A204.1 (cell line): ENCODE measurements around the gene PTPN13.

Experiments
- FAIRE-seq: peaks from 2 replicates; lab custom pipeline; 2012; peaks lifted over from hg19 to GRCh38; lab: Jason Lieb, UNC

The PTPN13 gene, protein sequence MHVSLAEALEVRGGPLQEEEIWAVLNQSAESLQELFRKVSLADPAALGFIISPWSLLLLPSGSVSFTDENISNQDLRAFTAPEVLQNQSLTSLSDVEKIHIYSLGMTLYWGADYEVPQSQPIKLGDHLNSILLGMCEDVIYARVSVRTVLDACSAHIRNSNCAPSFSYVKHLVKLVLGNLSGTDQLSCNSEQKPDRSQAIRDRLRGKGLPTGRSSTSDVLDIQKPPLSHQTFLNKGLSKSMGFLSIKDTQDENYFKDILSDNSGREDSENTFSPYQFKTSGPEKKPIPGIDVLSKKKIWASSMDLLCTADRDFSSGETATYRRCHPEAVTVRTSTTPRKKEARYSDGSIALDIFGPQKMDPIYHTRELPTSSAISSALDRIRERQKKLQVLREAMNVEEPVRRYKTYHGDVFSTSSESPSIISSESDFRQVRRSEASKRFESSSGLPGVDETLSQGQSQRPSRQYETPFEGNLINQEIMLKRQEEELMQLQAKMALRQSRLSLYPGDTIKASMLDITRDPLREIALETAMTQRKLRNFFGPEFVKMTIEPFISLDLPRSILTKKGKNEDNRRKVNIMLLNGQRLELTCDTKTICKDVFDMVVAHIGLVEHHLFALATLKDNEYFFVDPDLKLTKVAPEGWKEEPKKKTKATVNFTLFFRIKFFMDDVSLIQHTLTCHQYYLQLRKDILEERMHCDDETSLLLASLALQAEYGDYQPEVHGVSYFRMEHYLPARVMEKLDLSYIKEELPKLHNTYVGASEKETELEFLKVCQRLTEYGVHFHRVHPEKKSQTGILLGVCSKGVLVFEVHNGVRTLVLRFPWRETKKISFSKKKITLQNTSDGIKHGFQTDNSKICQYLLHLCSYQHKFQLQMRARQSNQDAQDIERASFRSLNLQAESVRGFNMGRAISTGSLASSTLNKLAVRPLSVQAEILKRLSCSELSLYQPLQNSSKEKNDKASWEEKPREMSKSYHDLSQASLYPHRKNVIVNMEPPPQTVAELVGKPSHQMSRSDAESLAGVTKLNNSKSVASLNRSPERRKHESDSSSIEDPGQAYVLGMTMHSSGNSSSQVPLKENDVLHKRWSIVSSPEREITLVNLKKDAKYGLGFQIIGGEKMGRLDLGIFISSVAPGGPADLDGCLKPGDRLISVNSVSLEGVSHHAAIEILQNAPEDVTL (N-terminal part only)

DNA sequence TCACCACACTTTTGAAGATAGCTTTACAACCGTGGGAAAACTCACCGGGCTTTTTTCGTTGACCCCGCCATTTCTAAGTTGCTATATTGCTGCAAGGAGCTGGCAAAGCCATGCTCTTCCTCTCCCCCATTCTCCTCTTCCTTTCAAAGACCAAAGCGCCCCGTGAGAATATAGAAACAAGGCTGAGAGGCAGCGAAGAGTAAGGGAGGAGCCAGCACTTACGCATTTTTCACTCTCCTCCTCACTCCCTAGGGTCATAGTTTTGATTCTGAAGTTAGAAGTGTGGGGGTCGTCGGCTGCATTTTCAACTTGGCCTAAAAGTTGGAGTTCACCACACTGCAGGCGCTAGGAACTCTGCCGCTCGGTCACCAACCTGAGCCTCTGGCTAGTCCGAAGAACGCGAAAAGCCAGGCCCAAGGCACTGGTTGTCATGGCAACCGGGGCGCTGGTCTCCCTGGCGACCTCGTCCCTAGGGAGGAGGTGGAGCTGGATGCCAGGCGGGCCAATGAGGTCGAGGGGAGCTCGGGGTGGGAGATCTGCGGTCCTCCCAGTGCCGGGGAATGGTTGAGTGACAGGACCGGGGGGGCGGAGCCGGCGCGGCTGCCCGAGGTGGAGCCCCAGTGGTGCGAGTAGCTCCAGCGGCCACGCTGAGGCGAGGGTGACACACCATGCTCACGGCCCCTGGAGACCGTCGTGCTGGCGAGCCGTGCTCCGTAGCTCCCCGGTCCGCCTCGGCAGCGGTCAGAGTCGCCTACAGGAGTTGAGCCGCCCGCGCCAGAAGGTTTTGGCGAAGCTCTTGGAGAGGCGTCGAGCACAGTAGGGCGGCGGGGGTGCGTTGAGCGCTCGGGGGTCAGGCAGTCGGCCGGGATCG is at the start of gene PTPN13:
Gene PTPN13, plus strand, starts transcription at position 628 of the 871 bp plus-strand sequence. CDS start 40,942 bp downstream, outside the sequence.
- peak; percentile 47 for FAIRE-seq

DNA sequence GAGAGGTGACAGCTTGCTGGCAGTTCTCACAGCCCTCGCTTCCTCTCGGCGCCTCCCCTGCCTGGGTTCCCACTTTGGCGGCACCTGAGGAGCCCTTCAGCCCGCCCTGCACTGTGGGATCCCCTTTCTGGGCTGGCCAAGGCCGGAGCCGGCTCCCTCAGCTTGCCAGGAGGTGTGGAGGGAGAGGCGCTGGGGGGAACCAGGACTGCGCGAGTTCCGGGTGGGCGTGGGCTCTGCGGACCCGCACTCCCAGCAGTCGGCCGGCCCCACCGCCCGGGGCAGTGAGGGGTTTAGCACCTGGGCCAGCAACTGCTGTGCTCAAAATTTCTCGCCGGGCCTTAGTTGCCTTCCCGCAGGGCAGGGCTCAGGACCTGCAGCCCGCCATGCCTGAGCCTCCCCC is 47.0 kb upstream of the PTPN13 start:
- FAIRE-seq = no peak

DNA sequence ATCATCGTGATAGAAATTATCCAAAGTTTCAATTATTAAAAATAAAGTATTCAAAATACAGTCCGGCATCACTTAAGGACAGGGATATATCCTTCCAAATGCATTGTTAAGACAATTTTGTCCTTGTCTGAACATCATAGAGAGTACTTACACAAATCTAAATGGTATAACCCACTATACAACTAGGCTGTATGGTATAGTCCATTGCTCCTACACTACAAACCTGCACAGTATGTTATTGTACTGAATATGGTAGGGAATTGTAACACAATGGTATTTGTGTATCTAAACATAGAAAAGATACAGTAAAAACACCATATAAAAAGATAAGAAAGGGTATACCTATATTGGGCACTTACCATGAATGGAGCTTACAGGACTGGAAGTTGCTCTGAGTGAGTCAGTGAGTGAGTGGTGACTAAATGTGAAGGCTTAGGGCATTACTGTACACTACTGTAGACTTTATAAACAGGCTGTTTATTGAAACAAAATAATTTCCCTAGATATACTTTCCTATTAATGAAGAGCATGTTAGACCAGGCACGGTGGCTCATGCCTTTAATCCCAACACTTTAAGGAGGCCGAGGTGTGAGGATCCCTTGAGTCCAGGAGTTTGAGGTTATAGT is 44.8 kb upstream of the PTPN13 start:
- FAIRE-seq = no peak

DNA sequence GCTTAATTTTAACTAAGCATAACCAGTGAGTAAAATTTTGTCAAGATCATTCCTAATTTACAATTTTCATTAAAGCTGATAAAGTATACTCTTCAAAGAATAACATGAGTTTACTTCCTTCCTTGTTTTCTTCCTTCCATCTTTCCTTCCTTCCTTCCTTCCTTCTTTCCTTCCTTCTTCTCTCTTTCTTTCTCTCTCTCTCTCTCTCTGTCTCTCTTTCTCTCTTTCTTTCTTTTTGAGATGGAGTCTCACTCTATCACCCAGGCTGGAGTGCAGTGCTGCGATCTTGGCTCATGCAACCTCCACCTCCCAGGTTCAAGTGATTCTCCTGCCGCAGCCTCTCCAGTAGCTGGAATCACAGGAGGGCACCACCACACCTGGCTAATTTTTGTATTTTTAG is 42.7 kb upstream of the PTPN13 start:
- FAIRE-seq = no peak

DNA sequence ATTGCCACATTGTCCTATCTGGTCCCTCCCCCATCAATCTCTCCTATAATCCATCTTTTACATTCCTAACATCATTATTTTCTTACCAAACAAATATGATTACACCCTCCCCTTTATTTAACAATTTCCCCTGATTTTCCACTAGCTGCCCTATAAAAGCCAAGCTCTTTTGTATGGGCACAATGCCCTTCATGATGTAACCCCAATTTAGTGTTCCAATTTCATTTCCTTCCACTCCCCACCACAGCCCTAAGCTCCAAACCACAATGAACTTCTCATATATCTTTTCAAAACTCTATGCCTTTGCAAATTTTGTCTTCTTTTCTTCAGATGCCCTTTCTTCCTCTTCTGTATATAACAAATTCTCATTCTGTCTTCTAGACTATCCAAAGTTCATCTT is 39.5 kb upstream of the PTPN13 start:
- FAIRE-seq = no peak

DNA sequence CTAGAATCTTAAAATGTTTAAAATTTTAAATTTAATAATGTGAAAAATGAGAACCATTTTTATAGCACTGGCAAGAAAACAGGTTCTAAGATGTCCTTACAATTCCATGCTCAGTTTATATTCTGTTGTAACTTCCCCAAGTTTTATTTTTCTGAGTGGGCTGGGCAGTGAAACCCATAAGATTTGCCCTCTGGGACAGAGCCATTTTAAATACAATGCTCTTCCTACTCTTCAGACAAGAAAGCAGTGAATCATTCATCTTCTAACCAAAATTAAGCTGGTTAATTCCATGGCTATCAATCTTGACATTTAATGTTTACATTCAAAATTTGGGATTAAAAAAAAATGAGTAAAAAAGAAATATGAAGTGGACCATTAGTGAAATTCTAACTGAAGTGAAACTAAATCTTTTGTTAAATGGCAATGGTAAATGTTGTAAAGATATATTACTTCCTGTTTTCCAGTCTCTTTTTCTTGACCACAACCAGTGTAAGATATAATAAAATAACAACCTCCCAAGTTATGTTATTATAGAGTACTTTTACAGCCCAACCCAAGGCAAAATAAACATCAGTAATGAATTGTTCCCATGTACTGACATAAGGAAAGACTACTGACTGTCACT is 37.2 kb upstream of the PTPN13 start:
- no peak for FAIRE-seq

DNA sequence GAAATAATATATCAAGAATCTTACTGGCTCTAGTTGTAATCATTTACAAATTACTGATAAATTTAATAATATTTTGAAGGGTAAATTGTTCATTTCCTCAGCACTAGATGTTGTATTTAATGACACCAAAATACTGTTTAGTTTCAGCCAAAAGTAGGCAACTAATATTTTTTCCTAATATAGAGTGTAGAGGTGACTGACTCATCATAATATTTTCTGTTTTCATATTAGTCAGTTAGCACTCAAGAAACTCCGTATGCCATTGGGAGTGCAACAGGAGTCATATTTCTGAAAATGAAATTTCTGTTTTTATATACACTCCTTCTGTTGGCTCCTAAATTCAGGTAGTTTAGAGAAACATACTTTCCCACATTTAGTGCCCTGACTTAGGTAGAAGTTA is 36.6 kb upstream of the PTPN13 start:
- no peak for FAIRE-seq

DNA sequence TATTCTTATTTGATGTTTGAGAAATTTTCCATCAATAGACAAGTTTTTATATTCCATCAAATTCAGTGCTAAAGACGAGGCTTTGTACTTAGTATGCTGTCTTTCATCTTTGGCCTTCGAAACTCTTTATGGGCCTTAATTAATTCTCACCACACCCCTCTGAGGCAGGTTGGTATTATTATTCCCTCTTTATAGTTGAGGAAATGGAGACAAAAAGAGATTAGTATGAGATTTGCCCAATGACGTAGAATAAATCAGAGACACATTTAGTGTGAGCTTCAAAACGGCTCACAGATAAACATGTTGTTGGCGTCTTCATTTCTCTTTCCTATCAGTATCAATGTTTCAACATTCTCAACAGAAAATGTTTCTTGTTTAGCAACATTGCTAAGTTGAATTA is 35.9 kb upstream of the PTPN13 start:
- FAIRE-seq = no peak

DNA sequence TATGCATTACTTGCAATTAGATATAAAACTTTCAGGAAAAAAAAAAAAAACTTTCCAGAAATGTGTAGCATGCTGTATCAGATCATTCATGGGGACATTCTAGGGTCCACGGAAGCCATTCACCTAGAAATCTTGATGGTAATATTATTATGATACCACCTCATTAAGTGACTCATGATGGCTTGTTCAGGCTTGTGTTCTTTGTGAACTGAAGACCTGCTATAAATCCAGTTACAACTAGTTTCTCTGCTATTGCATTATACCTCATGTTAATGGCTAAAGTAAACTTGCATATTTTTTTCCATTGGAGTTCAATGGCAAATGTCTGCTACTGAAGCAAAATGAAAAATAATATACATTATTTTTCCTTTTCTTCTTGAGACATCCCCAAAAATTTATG is 35.3 kb upstream of the PTPN13 start:
- FAIRE-seq = no peak

DNA sequence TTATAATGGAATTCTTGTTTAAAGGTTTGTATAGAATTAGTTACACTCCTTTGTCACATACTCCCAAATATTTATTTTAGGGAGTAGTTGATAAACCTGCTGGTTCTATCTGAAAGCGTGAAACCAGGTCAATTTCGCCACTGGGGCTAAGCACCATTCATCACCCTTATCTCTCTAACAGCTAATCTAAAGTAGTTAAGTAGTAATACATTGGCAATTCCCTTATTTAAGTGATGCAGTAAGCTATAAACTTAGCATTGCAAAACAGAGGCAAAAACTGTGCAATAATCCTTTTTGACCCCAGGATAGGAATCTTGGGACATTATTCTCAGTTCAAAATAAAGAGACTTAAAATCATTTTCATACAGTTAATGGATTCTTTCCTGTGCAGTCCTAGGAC is 33.7 kb upstream of the PTPN13 start:
- FAIRE-seq = no peak

DNA sequence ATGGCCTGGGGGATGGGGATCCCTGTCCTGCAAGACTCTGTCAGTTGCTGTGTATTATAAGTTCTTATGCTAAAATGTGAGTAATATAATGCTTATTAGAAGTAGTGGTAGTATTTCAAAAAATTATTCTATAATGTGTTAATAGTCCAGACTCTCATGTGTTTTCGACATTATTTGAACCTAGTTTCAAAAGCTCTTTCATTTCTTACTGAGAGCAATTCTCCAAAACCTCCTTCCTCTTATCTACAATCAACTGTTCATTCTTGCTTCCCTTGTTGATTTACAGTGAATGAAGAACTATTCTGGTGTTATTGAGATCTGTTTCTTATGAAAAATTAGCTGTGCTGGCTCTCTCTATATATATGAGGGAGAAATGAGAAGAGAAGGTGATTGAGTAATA is 32.9 kb upstream of the PTPN13 start:
- FAIRE-seq = no peak

DNA sequence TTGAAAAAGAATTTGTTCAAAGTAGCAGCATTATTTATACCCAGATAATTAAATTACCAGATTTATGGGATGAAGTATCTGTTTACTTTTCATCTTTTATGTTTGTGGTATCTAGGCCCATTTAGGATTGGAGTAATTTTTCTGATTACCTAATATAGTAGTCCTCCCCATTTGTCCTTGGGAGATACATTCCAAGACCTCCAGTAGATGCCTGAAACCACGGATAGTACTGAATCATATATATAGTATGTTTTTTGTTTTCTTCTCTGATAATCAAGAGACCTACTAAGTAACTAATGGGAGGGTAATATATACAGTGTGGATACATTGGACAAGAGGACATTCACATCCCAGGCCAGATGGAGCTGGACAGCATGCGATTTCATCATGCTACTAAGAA is 30.7 kb upstream of the PTPN13 start:
- no peak for FAIRE-seq

DNA sequence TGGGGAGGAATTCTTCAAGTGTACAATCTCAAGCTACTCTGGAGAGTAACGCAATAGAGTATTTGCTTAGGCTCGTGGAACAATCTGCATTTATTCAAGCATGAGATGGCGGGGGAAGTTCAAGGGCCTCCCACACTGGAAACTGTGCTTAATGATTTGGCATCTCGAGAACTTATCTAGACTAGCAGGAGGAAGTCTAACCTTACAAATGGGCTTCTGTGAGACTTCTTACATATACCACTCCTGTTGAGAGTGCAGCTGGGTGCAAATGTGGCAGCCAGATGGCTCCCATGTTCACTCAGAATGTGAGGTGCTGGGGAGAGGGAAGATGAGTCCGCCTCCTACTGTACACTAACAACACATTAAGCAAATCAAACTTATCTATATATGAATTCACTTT is 29.3 kb upstream of the PTPN13 start:
- FAIRE-seq = no peak

DNA sequence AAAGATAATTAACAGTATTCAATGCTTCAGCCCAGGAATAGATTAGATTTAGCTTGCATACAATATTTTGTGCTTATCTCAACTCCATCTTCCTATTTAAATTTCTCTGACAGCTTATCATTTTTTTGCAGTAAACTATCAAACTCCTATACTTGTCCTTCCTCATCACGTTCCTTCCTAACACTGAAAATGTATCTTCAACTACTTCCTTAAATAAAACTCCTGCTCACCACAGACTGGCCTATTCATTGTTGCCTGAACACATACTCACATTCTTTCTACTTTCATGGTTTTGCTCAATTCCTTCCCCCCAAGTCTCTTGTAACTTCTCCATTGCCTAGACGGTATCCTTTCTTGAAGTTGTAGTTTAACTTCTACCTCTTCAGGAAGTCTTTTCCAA is 28.5 kb upstream of the PTPN13 start:
- FAIRE-seq = no peak

DNA sequence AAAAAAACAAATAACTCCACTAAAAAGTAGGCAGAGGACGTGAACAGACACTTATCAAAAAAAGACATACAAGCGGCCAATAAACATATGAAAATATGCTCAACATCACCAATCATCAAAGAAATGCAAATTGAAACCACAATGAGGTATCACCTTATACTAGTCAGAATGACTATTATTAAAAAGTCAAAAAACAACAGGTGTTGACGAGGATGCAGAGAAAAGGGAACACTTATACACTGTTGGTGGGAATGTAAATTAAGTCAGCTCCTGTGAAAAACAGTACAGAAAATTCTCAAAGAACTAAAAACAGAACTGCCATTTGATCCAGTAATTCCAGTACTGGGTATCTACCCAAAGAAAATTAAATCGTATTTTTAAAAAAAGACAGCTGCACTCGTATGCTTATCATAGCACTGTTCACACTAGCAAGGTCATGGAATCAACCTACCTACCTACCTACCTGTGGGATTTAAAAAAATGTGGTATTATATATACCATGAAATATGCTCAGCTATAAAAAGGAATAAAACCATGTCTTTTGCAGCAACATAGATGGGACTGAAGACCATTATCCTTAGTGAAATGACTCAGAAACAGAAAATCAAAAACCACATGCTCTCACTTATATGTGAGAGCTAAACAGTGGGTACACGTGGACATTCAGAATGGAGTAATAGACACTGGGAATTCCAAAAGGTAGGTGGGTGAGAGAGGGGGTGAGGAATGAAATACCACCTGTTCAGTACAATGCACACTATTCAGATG is 24.8 kb upstream of the PTPN13 start:
- FAIRE-seq = no peak

DNA sequence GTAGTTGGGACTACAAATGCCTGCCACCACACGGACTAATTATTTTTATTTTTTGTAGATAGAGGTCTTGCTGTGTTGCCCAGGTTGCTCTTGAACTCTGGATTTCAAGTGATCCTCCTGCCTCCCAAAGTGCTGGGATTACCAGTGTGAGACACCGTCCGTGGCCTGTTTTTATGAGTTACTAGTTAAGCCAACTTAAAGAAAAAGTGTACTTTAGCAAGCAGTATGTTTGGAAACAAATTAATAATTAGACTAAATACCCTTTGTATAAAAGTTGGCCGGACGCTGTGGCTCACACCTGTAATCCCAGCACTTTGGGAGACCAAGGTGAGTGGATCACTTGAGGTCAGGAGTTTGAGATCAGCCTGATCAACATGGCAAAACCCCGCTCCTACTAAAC is 14.2 kb upstream of the PTPN13 start:
- no peak for FAIRE-seq

DNA sequence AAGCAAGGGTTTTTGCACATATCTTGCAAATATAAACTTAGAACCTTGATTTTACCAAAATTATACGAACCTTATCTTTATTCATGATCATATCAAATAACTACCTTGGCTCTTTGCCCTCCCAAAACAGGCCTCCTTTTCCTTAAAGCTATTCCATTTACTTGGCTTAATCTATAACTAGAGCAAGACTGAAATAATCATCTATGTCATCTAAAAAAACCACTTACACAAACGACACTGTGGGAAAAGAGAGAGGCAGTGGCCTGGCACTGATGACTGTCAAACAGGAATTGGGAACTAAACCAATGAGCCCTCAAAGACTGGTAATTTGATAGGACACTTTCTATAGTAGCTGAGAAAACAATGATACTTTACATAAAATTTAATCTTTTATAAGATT is 11.7 kb upstream of the PTPN13 start:
- no peak for FAIRE-seq

DNA sequence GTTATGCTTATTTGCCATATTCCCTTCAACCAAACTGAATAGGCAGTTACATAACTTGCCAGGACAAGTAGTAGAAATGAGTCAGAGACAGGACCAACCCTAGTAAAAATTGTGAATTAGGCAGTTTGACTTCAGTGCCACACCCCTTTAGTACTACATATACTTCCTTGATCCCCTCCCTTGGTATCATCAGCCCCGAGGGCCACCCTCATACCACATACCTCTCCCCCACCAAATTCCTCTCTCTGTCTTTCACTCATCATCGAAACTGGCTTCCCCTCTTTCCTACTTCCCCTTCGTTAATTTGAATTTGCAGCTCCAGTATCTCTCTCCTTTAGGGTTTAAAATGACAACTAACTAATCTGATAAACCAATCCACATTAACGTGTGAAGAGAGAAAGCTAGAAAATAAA is 7.9 kb upstream of the PTPN13 start:
- FAIRE-seq = no peak

DNA sequence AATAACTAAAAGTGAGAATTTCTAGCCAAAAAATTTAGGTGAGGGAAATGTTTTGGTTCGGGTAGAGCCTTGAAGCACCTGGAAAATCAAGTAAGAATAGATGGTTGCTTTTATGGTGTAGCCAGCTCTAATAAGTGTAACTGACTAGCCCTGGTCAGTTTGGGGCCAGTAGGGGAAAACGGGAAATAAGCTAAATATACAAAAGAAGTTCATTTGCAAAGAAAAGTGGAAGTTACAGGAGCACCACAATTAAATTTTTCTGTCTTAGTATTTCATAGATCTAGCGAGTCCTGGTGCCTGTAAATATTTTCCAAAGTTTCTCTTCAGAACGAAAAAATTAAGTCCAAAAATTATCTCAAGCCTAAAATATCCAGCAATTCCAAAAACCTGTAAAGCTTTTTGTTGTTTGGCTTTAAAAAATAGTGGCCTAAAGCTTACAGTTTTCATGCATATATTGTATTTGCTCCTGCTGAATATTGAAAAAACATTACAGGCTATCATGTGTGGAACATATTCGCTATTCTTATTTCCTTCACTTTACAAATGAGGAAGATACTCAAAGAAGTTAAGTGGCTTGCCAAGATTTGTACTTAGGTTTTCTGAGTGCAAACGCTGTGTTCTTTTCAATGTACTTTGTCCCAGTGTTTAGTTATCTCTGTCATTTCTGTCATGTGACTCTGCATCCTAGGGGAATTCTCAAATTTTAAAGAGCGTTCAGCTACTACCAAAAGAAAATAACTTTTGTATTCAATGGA is 7.3 kb upstream of the PTPN13 start:
- FAIRE-seq = no peak
